DOHH2 (cell line): Measurements from ENCODE around the gene SKOR2.

Source experiments
- H3F3A ChIP-seq: fragments of 200-600 bp; sonication (generic), shearing (Covaris generic); 2 replicates; pipeline ENCODE4 v1.6.0; 2016; ENCODE audit warnings: antibody characterized with exemption, mild to moderate bottlenecking; ENCODE audit not compliant: control insufficient read depth, insufficient read depth
- H3K27ac ChIP-seq: fragments of 200-600 bp; sonication (generic); 2 replicates; pipeline ENCODE4 v1.5.1; 2014; ENCODE audit warnings: low read depth, mild to moderate bottlenecking, low read length, moderate library complexity
- H3K27me3 ChIP-seq: fragments of 200-600 bp; sonication (generic); 2 replicates; pipeline ENCODE4 v1.6.1; 2014; ENCODE audit warnings: mild to moderate bottlenecking, low read length, mixed read lengths; ENCODE audit not compliant: control insufficient read depth
- H3K36me3 ChIP-seq: fragments of 200-600 bp; sonication (generic); 2 replicates; pipeline ENCODE4 v1.6.1; 2014; ENCODE audit warnings: mild to moderate bottlenecking, low read length, moderate library complexity, mixed read lengths; ENCODE audit not compliant: control insufficient read depth
- H3K4me1 ChIP-seq: fragments of 200-600 bp; sonication (generic); 2 replicates; pipeline ENCODE4 v1.6.1; 2014; ENCODE audit warnings: mild to moderate bottlenecking, low read length, mixed read lengths; ENCODE audit not compliant: control insufficient read depth
- H3K4me2 ChIP-seq: fragments of 200-600 bp; sonication (generic); 2 replicates; pipeline ENCODE4 v1.6.0; 2014; ENCODE audit warnings: mild to moderate bottlenecking, low read length, moderate library complexity
- H3K4me3 ChIP-seq: fragments of 200-600 bp; sonication (generic); 2 replicates; pipeline ENCODE4 v1.5.1; 2014; ENCODE audit warnings: mild to moderate bottlenecking, low read length, mixed read lengths
- H3K79me2 ChIP-seq: fragments of 200-600 bp; sonication (generic); 2 replicates; pipeline ENCODE4 v1.6.1; 2014; ENCODE audit warnings: mild to moderate bottlenecking, low read length, mixed read lengths; ENCODE audit not compliant: control insufficient read depth
- H3K9me2 ChIP-seq: fragments of 200-600 bp; sonication (generic); replicated peaks from 2 replicates; pipeline ENCODE4 v1.6.1; 2014; ENCODE audit warnings: mild to moderate bottlenecking, low read length, mixed read lengths; ENCODE audit not compliant: control insufficient read depth
- H3K9me3 ChIP-seq: fragments of 200-600 bp; sonication (generic); 2 replicates; pipeline ENCODE4 v1.6.1; 2014; ENCODE audit warnings: antibody characterized with exemption, low read length, mixed read lengths; ENCODE audit not compliant: control insufficient read depth, insufficient read depth
- H4K20me1 ChIP-seq: fragments of 200-600 bp; sonication (generic); 2 replicates; pipeline ENCODE4 v1.6.0; 2014; ENCODE audit warnings: low read depth, mild to moderate bottlenecking, antibody characterized with exemption, low read length, moderate library complexity; ENCODE audit not compliant: control insufficient read depth, insufficient read depth
- EZH2phosphoT487 ChIP-seq: fragments of 200-600 bp; sonication (generic); IDR thresholded peaks from 2 replicates; pipeline ENCODE4 v1.6.1; 2017; ENCODE audit warnings: borderline replicate concordance, mild to moderate bottlenecking, antibody characterized with exemption, low read length, moderate library complexity, mixed read lengths
- TF ChIP-seq, protein P1 (sequence below): fragments of 200-600 bp; sonication (generic); IDR thresholded peaks from one replicate; pipeline ENCODE4 v1.5.1; 2014; ENCODE audit warnings: antibody characterized with exemption, mild to moderate bottlenecking, low read depth, low read length; ENCODE audit not compliant: poor library complexity, severe bottlenecking

SKOR2 gene

DNA sequence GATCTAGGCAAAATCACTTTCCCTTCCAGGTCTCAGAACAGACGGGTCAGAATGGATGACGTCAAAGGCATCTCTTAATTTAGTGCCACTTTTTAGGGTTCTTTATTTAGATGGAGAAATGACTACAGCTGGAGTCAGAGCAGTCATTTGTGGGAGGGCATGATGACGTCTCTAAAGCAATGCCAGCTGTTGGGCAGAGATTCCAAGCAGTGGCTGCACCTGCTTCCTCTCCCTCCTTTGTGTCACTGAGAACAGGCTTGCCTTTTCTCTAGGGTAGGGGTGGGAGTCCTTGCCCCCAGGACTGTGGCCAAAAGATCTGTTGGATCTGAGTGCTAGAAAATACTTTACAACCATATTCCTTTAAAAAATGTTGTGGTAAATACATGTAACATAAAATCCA is 28.7 kb upstream of the SKOR2 start:
- Histone ChIP-seq H3K27ac (no peak overlapping the region), H3K9me3 (no peaks in the 10 kb centered on the region), H4K20me1 (no peaks in the 10 kb centered on the region), H3K27me3 (no peaks in the 10 kb centered on the region), H3K9me2 (no peaks in the 10 kb centered on the region), H3K79me2 (no peaks in the 10 kb centered on the region), H3K4me2 (no peak overlapping the region), H3K36me3 (no peaks in the 10 kb centered on the region), H3K4me3 (no peak overlapping the region), H3F3A (no peaks in the 10 kb centered on the region), H3K4me1 (no peaks in the 10 kb centered on the region)
- no peak for TF ChIP-seq EZH2phosphoT487
- TF ChIP-seq, protein P1, sequence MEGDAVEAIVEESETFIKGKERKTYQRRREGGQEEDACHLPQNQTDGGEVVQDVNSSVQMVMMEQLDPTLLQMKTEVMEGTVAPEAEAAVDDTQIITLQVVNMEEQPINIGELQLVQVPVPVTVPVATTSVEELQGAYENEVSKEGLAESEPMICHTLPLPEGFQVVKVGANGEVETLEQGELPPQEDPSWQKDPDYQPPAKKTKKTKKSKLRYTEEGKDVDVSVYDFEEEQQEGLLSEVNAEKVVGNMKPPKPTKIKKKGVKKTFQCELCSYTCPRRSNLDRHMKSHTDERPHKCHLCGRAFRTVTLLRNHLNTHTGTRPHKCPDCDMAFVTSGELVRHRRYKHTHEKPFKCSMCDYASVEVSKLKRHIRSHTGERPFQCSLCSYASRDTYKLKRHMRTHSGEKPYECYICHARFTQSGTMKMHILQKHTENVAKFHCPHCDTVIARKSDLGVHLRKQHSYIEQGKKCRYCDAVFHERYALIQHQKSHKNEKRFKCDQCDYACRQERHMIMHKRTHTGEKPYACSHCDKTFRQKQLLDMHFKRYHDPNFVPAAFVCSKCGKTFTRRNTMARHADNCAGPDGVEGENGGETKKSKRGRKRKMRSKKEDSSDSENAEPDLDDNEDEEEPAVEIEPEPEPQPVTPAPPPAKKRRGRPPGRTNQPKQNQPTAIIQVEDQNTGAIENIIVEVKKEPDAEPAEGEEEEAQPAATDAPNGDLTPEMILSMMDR, result no peak

DNA sequence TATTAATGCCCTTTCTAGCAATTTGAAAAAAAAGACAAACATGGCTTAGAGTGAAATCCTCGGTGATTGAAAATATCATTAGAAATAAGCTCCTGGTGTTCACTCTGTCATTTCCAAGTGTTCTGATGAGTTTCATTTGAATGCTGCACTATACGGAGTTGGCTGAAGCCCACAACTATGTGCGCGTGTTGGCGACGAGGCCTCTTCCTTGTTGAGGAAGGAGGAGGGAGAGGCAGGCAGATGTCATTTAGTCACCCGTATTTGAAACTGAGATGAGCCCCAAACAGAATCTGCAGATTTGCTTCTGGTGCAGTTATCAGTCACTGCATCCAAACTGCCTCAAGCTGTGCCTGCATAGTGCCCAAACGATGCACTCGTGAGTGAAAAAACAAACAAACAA is 23.5 kb upstream of the SKOR2 start:
- Histone ChIP-seq H3K27ac (no peak overlapping the region), H3K36me3 (no peaks in the 10 kb centered on the region), H3K9me3 (no peaks in the 10 kb centered on the region), H3K79me2 (no peaks in the 10 kb centered on the region), H4K20me1 (no peaks in the 10 kb centered on the region), H3K4me1 (no peaks in the 10 kb centered on the region), H3F3A (no peaks in the 10 kb centered on the region), H3K4me2 (no peak overlapping the region), H3K27me3 (no peaks in the 10 kb centered on the region), H3K4me3 (no peak overlapping the region), H3K9me2 (no peaks in the 10 kb centered on the region)
- TF ChIP-seq, protein P1, result no peak

DNA sequence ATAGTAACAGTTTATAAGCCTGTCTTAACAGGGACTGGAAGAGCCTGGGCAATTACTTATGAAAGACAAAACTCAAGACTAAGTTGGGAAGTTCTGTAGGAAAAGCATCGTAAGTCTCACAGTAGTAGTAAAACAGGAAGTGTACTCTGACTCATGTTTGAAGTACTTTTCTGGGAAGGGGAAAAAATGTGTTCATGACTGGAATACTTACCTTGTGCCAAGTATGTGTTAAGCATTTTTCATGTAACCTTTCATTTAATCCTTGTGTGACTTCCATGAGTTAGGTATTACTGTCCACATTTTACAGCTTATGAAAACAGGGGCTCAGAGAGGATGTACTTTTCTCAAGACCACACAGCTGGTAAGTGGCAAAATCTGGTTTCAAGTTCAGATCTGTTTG is 13.7 kb upstream of the SKOR2 start:
- H3F3A ChIP-seq, result no peaks in the 10 kb centered on the region
- TF ChIP-seq, protein P1, result no peak
- TF ChIP-seq EZH2phosphoT487, result no peak
- no peak overlapping the region for H3K27ac ChIP-seq
- no peaks in the 10 kb centered on the region for H3K36me3 ChIP-seq
- H4K20me1 ChIP-seq, result no peaks in the 10 kb centered on the region
- H3K79me2 ChIP-seq, result no peaks in the 10 kb centered on the region
- no peaks in the 10 kb centered on the region for H3K9me3 ChIP-seq
- no peaks in the 10 kb centered on the region for H3K9me2 ChIP-seq
- no peaks in the 10 kb centered on the region for H3K27me3 ChIP-seq
- no peak overlapping the region for H3K4me2 ChIP-seq
- H3K4me1 ChIP-seq, result no peaks in the 10 kb centered on the region
- H3K4me3 ChIP-seq, result no peak overlapping the region

DNA sequence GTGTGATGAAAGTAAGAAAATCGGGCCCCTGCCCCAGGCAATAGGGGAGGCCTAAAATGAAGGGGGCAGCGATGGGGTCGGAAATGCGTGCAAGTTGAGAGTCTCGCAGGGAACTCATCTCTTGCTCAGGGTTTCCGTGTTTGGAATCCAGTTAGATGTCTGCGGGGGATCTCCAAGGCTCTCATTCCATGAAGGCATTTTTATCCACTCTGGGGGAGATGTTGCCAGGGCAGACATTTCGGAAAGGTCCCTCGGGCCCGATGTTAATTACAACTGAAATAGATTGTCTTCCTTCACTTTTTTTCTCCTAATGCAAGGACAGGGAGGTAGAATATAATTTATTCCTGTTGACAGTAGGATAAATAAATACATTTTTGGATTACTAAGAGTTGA is 12.8 kb upstream of the SKOR2 start:
- no peak overlapping the region for H3K27ac ChIP-seq
- no peak overlapping the region for H3K4me2 ChIP-seq
- no peaks in the 10 kb centered on the region for H3K36me3 ChIP-seq
- TF ChIP-seq, protein P1, result no peak
- TF ChIP-seq EZH2phosphoT487, result no peak
- H4K20me1 ChIP-seq, result no peaks in the 10 kb centered on the region
- no peak overlapping the region for H3K4me3 ChIP-seq
- no peaks in the 10 kb centered on the region for H3K79me2 ChIP-seq
- H3K9me3 ChIP-seq, result no peaks in the 10 kb centered on the region
- no peaks in the 10 kb centered on the region for H3K9me2 ChIP-seq
- H3K4me1 ChIP-seq, result no peaks in the 10 kb centered on the region
- no peaks in the 10 kb centered on the region for H3K27me3 ChIP-seq
- H3F3A ChIP-seq, result no peaks in the 10 kb centered on the region
